ENCODE measurements around the gene CEP95.
A peak's percentile ranks its signal among the peaks of the same experiment; 100 is the strongest.

Gene CEP95

GRCh38 chr17:64506576-64507412, at the start of gene CEP95 (continued):
- TF ChIP-seq ZNF148 (tag by site-specific recombination; IDR thresholded peaks at IDR 0.05; ENCODE audit: borderline replicate concordance) (no peak), ZNF449 (tag by site-specific recombination; IDR thresholded peaks at IDR 0.05) (no peak), ZNF561 (tag by site-specific recombination; IDR thresholded peaks at IDR 0.05; ENCODE audit: borderline replicate concordance) (0 out of 2 replicates have a peak, but pooled peaks have one; percentile 38), TCF7L2 (IDR thresholded peaks at IDR 0.05; ENCODE audit: borderline replicate concordance, low read depth, low read length) (no peak), ZNF341 (tag by site-specific recombination; IDR thresholded peaks at IDR 0.05; ENCODE audit: low read depth) (peak; percentile 68), ZNF416 (tag by site-specific recombination; IDR thresholded peaks at IDR 0.05) (no peak), ZNF548 (tag by site-specific recombination; IDR thresholded peaks at IDR 0.05) (no peak), ZNF24 (tag by site-specific recombination; IDR thresholded peaks at IDR 0.05) (peak; percentile 70), ZNF248 (tag by site-specific recombination; IDR thresholded peaks at IDR 0.05) (no peak), ZNF324 (tag by site-specific recombination; IDR thresholded peaks at IDR 0.05) (peak; percentile 91), ZSCAN5A (tag by site-specific recombination; IDR thresholded peaks at IDR 0.05) (no peak), ZNF174 (tag by site-specific recombination; IDR thresholded peaks at IDR 0.05) (no peak), ZBTB44 (tag by site-specific recombination; IDR thresholded peaks at IDR 0.05) (0 out of 2 replicates have a peak, but pooled peaks have one; percentile 17), ZXDB (tag by site-specific recombination; IDR thresholded peaks at IDR 0.05) (peak; percentile 94), ZNF335 (tag by site-specific recombination; conservative IDR thresholded peaks at IDR 0.05) (peak; percentile 65), ZNF132 (tag by site-specific recombination; IDR thresholded peaks at IDR 0.05; ENCODE audit: borderline replicate concordance) (no peak), ZNF10 (tag by site-specific recombination; IDR thresholded peaks at IDR 0.05) (no peak), ZNF2 (tag by site-specific recombination; IDR thresholded peaks at IDR 0.05) (peak; percentile 53; the same call in 1 of the 2 replicates), ZNF530 (tag by site-specific recombination; IDR thresholded peaks at IDR 0.05; ENCODE audit: low read depth) (no peak), WT1 (tag by site-specific recombination; IDR thresholded peaks at IDR 0.05) (no peak), SETDB1 (IDR thresholded peaks at IDR 0.05; ENCODE audit: insufficient read length, low read length) (no peak), ZNF658 (tag by site-specific recombination; IDR thresholded peaks at IDR 0.05) (no peak), ZNF48 (tag by site-specific recombination; IDR thresholded peaks at IDR 0.05) (no peak), ZBTB17 (tag by site-specific recombination; IDR thresholded peaks at IDR 0.05) (peak; percentile 86), ZNF16 (tag by site-specific recombination; IDR thresholded peaks at IDR 0.05; ENCODE audit: low read depth) (no peak), IKZF3 (tag by site-specific recombination; IDR thresholded peaks at IDR 0.05) (no peak), HOXA7 (CRISPR knock-in tag; IDR thresholded peaks at IDR 0.05; ENCODE audit: borderline replicate concordance) (no peak), ZNF555 (tag by site-specific recombination; conservative IDR thresholded peaks at IDR 0.05) (no peak), ZNF639 (tag by site-specific recombination; IDR thresholded peaks at IDR 0.05) (peak; percentile 70; the same call in 1 of the 2 replicates), GFI1B (tag by site-specific recombination; IDR thresholded peaks at IDR 0.05) (no peak), ZNF621 (tag by site-specific recombination; IDR thresholded peaks at IDR 0.05) (no peak), FEZF1 (tag by site-specific recombination; IDR thresholded peaks at IDR 0.05) (no peak), PRDM1 (tag by site-specific recombination; IDR thresholded peaks at IDR 0.05) (no peak; the same call in 1 of the 2 replicates)
